ENCODE measurements around the gene CD180. TPM values are rescaled to one million over a fixed set of nuclear protein-coding genes. Genes with fewer than 3 reads are reported as not detected.
A peak's percentile ranks its signal among the peaks of the same experiment; 100 is the strongest.

CD180 gene
- polyA plus RNA-seq, 1 donor: 1.1 TPM

DNA sequence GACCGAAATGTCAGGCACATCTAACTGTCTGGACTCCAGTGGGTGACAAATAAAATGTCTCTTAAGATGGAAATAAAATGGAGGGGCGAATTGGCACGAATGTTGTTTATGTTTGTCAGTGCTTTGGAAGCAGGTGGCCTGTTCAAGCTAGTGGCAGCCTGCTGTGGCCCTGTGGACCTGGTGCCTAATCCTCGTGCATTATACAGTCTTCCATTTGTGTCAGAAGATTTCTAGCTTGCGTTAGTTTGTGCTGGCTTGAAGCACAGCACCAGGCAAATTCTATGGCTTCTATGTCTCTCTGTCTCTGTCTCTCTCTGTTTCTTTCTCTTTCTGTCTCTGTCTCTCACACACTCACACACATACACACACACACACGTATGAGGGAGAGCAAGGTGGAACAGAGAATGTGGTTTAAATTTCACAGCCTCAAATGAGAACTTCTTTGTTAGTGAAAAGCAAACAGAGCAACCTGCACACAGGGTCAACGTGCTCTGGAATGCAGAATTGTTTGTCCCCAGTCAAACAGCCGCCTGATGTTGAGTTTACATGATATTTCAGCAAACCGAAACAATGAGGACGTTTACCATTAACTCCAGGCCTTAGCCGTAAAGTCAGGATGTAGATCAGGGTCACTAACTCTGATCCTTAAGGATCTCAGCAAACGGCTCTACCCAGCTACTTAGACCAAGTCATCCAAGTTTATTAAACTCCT, 39.0 kb upstream of the CD180 start:
- H3K36me3 ChIP-seq (ENCODE audit: control insufficient read depth, insufficient read depth, low read length): no peaks in the 10 kb centered on the region
- WGBS (ENCODE audit: insufficient coverage, low lambda C conversion rate): 83% methylated on average over 1 of the region's 12 CpGs
- DNase-seq: peak in 1 of 2 donors; percentile 21
- no peaks in the 10 kb centered on the region for H3K9me3 ChIP-seq (ENCODE audit: control insufficient read depth, low read depth, low read length)
- H3K27me3 ChIP-seq (ENCODE audit: control insufficient read depth, insufficient read depth, low read length): no peaks in the 10 kb centered on the region
- H3K4me3 ChIP-seq (ENCODE audit: low read length): no peak overlapping the region
- H3K27ac ChIP-seq (ENCODE audit: low read length): no peak overlapping the region
- no peaks in the 10 kb centered on the region for H3K4me1 ChIP-seq (ENCODE audit: control insufficient read depth, insufficient read depth, low read length)

GRCh38 chr5:67234671-67235176, 38.1 kb upstream of the CD180 start:
- Histone ChIP-seq H3K27me3 (ENCODE audit: control insufficient read depth, insufficient read depth, low read length) (no peaks in the 10 kb centered on the region), H3K4me3 (ENCODE audit: low read length) (no peak overlapping the region), H3K9me3 (ENCODE audit: control insufficient read depth, low read depth, low read length) (no peaks in the 10 kb centered on the region), H3K36me3 (ENCODE audit: control insufficient read depth, insufficient read depth, low read length) (no peaks in the 10 kb centered on the region), H3K4me1 (ENCODE audit: control insufficient read depth, insufficient read depth, low read length) (no peaks in the 10 kb centered on the region), H3K27ac (ENCODE audit: low read length) (peak overlapping the region; percentile 36)
- DNase-seq: peak in 1 of 2 donors; percentile 43
- WGBS (ENCODE audit: insufficient coverage, low lambda C conversion rate): 100% methylated on average over 2 of the region's 10 CpGs

GRCh38 chr5:67233075-67233474, 36.5 kb upstream of the CD180 start:
- H3K27ac ChIP-seq (ENCODE audit: low read length): no peak overlapping the region
- 100% methylated on average over 2 of the region's 9 CpGs for WGBS (ENCODE audit: insufficient coverage, low lambda C conversion rate)

DNA sequence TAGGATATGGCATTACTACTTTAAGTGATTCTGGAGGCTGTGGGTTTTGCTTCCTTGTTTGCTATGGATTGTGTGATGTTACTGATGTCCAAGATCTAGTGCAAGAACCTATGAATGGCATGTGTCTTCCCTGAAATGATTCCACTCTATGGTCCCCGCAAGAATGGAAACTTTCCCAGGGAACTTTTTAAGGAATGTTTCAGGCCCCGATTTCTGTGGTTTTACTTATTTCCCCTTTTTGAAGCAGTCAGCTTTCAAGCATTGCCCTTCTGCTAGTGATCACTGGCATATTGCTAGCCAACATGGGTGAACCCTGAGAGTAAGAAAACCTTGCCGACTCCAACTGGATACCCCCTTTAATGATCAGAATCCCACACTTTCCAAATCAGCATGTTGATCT, 26.6 kb upstream of the CD180 start:
- Histone ChIP-seq H3K4me1 (ENCODE audit: control insufficient read depth, insufficient read depth, low read length) (no peaks in the 10 kb centered on the region), H3K9me3 (ENCODE audit: control insufficient read depth, low read depth, low read length) (no peaks in the 10 kb centered on the region), H3K4me3 (ENCODE audit: low read length) (no peak overlapping the region), H3K27ac (ENCODE audit: low read length) (no peak overlapping the region), H3K27me3 (ENCODE audit: control insufficient read depth, insufficient read depth, low read length) (no peaks in the 10 kb centered on the region), H3K36me3 (ENCODE audit: control insufficient read depth, insufficient read depth, low read length) (no peaks in the 10 kb centered on the region)
- no peak for DNase-seq
- WGBS (ENCODE audit: insufficient coverage, low lambda C conversion rate): no CpG with 5 or more reads among the region's 3 CpGs

More at GRCh38 chr5:67233075-67233474, 36.5 kb upstream of the CD180 start:
- Histone ChIP-seq H3K27me3 (ENCODE audit: control insufficient read depth, insufficient read depth, low read length) (no peaks in the 10 kb centered on the region), H3K4me1 (ENCODE audit: control insufficient read depth, insufficient read depth, low read length) (no peaks in the 10 kb centered on the region), H3K9me3 (ENCODE audit: control insufficient read depth, low read depth, low read length) (no peaks in the 10 kb centered on the region), H3K36me3 (ENCODE audit: control insufficient read depth, insufficient read depth, low read length) (no peaks in the 10 kb centered on the region), H3K4me3 (ENCODE audit: low read length) (no peak overlapping the region)
- no peak for DNase-seq

DNA sequence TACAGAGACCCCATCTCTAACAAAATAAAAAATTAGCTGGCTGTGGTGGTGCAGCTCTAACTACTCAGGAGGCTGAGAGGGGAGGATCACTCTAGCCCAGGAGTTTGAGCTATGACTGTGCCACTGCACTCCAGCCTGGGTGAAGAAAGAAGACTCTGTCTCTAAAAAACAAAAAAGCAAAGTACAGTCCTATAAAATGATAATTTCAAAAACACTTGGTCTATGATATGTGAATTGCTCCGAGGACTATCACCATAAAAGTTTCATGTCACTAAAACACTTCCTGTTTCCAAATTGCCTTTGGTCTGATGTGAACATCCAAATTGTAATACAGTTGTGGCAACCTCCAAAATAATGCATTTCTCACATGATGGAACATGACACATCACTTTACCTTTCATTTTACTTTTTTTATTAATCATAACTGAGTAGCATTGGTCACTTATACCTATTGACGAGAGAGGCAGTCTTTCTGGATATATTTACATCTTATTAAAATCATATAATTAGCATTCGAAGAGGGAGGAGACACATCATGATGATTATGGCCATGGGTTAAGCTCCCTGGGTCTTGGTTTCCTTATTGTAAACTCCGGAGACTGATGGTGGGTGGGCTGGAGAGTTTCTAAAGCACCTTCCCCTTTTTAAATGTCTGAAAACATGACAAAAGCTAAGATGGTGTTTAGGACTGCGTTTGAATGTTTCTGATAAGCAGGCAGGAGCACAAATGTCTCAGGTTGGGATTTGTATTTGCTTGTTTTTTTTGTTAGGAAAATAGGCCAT, 25.8 kb upstream of the CD180 start:
- no peak for DNase-seq
- Histone ChIP-seq H3K4me3 (ENCODE audit: low read length) (no peak overlapping the region), H3K36me3 (ENCODE audit: control insufficient read depth, insufficient read depth, low read length) (no peaks in the 10 kb centered on the region), H3K27me3 (ENCODE audit: control insufficient read depth, insufficient read depth, low read length) (no peaks in the 10 kb centered on the region), H3K4me1 (ENCODE audit: control insufficient read depth, insufficient read depth, low read length) (no peaks in the 10 kb centered on the region), H3K27ac (ENCODE audit: low read length) (no peak overlapping the region), H3K9me3 (ENCODE audit: control insufficient read depth, low read depth, low read length) (no peaks in the 10 kb centered on the region)
- WGBS (ENCODE audit: insufficient coverage, low lambda C conversion rate): no CpG with 5 or more reads among the region's 5 CpGs

- Histone ChIP-seq H3K27me3 (ENCODE audit: control insufficient read depth, insufficient read depth, low read length) (no peaks in the 10 kb centered on the region), H3K4me1 (ENCODE audit: control insufficient read depth, insufficient read depth, low read length) (no peaks in the 10 kb centered on the region), H3K4me3 (ENCODE audit: low read length) (no peak overlapping the region), H3K27ac (ENCODE audit: low read length) (no peak overlapping the region), H3K36me3 (ENCODE audit: control insufficient read depth, insufficient read depth, low read length) (no peaks in the 10 kb centered on the region), H3K9me3 (ENCODE audit: control insufficient read depth, low read depth, low read length) (no peaks in the 10 kb centered on the region)
- WGBS (ENCODE audit: insufficient coverage, low lambda C conversion rate): no CpG with 5 or more reads among the region's 9 CpGs
- no peak for DNase-seq
Measured at GRCh38 chr5:67221487-67222242, 25.1 kb upstream of the CD180 start.

- WGBS (ENCODE audit: insufficient coverage, low lambda C conversion rate): no CpG with 5 or more reads among the region's 1 CpG
- H3K4me1 ChIP-seq (ENCODE audit: control insufficient read depth, insufficient read depth, low read length): peaks cover 5% of the 10 kb centered on the region
- H3K27ac ChIP-seq (ENCODE audit: low read length): no peak overlapping the region
Measured at GRCh38 chr5:67216564-67216963, 20.0 kb upstream of the CD180 start.

GRCh38 chr5:67215519-67216471, 19.2 kb upstream of the CD180 start:
- no peaks in the 10 kb centered on the region for H3K9me3 ChIP-seq (ENCODE audit: control insufficient read depth, low read depth, low read length)
- no peaks in the 10 kb centered on the region for H3K36me3 ChIP-seq (ENCODE audit: control insufficient read depth, insufficient read depth, low read length)
- peak; percentile 41 to 76 for DNase-seq
- no peak overlapping the region for H3K4me3 ChIP-seq (ENCODE audit: low read length)
- H3K27me3 ChIP-seq (ENCODE audit: control insufficient read depth, insufficient read depth, low read length): no peaks in the 10 kb centered on the region
- no CpG with 5 or more reads among the region's 19 CpGs for WGBS (ENCODE audit: insufficient coverage, low lambda C conversion rate)
- no peak overlapping the region for H3K27ac ChIP-seq (ENCODE audit: low read length)
- H3K4me1 ChIP-seq (ENCODE audit: control insufficient read depth, insufficient read depth, low read length): peaks cover 5% of the 10 kb centered on the region

More at GRCh38 chr5:67216564-67216963, 20.0 kb upstream of the CD180 start:
- H3K4me3 ChIP-seq (ENCODE audit: low read length): no peak overlapping the region
- H3K36me3 ChIP-seq (ENCODE audit: control insufficient read depth, insufficient read depth, low read length): no peaks in the 10 kb centered on the region
- no peak for DNase-seq
- no peaks in the 10 kb centered on the region for H3K27me3 ChIP-seq (ENCODE audit: control insufficient read depth, insufficient read depth, low read length)
- H3K9me3 ChIP-seq (ENCODE audit: control insufficient read depth, low read depth, low read length): no peaks in the 10 kb centered on the region

GRCh38 chr5:67214707-67215447, 18.3 kb upstream of the CD180 start:
- DNase-seq: no peak
- Histone ChIP-seq H3K4me3 (ENCODE audit: low read length) (no peak overlapping the region), H3K9me3 (ENCODE audit: control insufficient read depth, low read depth, low read length) (no peaks in the 10 kb centered on the region), H3K4me1 (ENCODE audit: control insufficient read depth, insufficient read depth, low read length) (peaks cover 5% of the 10 kb centered on the region), H3K27ac (ENCODE audit: low read length) (no peak overlapping the region), H3K27me3 (ENCODE audit: control insufficient read depth, insufficient read depth, low read length) (no peaks in the 10 kb centered on the region), H3K36me3 (ENCODE audit: control insufficient read depth, insufficient read depth, low read length) (no peaks in the 10 kb centered on the region)
- 92% methylated on average over 4 of the region's 12 CpGs for WGBS (ENCODE audit: insufficient coverage, low lambda C conversion rate)
